IPS-18c (cell line): ENCODE results near the gene NEK9.

Experiments
- H3K4me3 ChIP-seq: 2 replicates; pipeline ENCODE4 v1.7.0; 2013; ENCODE audit warnings: low read depth, mild to moderate bottlenecking, low read length, moderate library complexity; ENCODE audit not compliant: insufficient read depth
- H3K9me3 ChIP-seq: one replicate; pipeline ENCODE4 v1.6.1; 2013; ENCODE audit warnings: mild to moderate bottlenecking, low read length, moderate library complexity; ENCODE audit not compliant: control insufficient read depth, insufficient read depth

The NEK9 gene

GRCh38 chr14:75126121-75126544, 715 bp downstream of the NEK9 start:
- H3K9me3 ChIP-seq, result no peaks in the 10 kb centered on the region
- H3K4me3 ChIP-seq, result peak overlapping the region; percentile 82

GRCh38 chr14:75125617-75126016, 1.2 kb downstream of the NEK9 start:
- H3K4me3 ChIP-seq, result peak overlapping the region; percentile 82
- no peaks in the 10 kb centered on the region for H3K9me3 ChIP-seq

GRCh38 chr14:75123991-75124390, 2.9 kb downstream of the NEK9 start:
- Histone ChIP-seq H3K4me3 (no peak overlapping the region), H3K9me3 (no peaks in the 10 kb centered on the region)

GRCh38 chr14:75121552-75121951, 5.3 kb downstream of the NEK9 start:
- Histone ChIP-seq H3K4me3 (no peak overlapping the region), H3K9me3 (no peaks in the 10 kb centered on the region)

- no peak overlapping the region for H3K4me3 ChIP-seq
- no peaks in the 10 kb centered on the region for H3K9me3 ChIP-seq
These were observed 6.1 kb downstream of the NEK9 start for GRCh38 chr14:75120541-75121291.

- H3K9me3 ChIP-seq, result no peaks in the 10 kb centered on the region
- H3K4me3 ChIP-seq, result no peak overlapping the region
These were observed 7.8 kb downstream of the NEK9 start for GRCh38 chr14:75119056-75119455.

GRCh38 chr14:75113932-75114539, 12.8 kb downstream of the NEK9 start:
- no peak overlapping the region for H3K4me3 ChIP-seq
- no peaks in the 10 kb centered on the region for H3K9me3 ChIP-seq

GRCh38 chr14:75109877-75110276, 17.0 kb downstream of the NEK9 start:
- H3K4me3 ChIP-seq, result no peak overlapping the region

GRCh38 chr14:75107186-75107585, 19.7 kb downstream of the NEK9 start:
- H3K9me3 ChIP-seq, result no peaks in the 10 kb centered on the region
- H3K4me3 ChIP-seq, result no peak overlapping the region

More at GRCh38 chr14:75109877-75110276, 17.0 kb downstream of the NEK9 start:
- no peaks in the 10 kb centered on the region for H3K9me3 ChIP-seq

- Histone ChIP-seq H3K4me3 (no peak overlapping the region), H3K9me3 (no peaks in the 10 kb centered on the region)
These were observed 25.4 kb downstream of the NEK9 start for GRCh38 chr14:75101491-75101890.

GRCh38 chr14:75098682-75099081, 28.2 kb downstream of the NEK9 start:
- H3K9me3 ChIP-seq, result no peaks in the 10 kb centered on the region
- H3K4me3 ChIP-seq, result no peak overlapping the region

GRCh38 chr14:75098212-75098611, 28.6 kb downstream of the NEK9 start:
- no peaks in the 10 kb centered on the region for H3K9me3 ChIP-seq
- H3K4me3 ChIP-seq, result no peak overlapping the region

- H3K9me3 ChIP-seq, result no peaks in the 10 kb centered on the region
- H3K4me3 ChIP-seq, result no peak overlapping the region
These were observed 29.9 kb downstream of the NEK9 start for GRCh38 chr14:75096959-75097358.

- Histone ChIP-seq H3K9me3 (no peaks in the 10 kb centered on the region), H3K4me3 (no peak overlapping the region)
These were observed 31.2 kb downstream of the NEK9 start for GRCh38 chr14:75095690-75096089.

- Histone ChIP-seq H3K4me3 (no peak overlapping the region), H3K9me3 (no peaks in the 10 kb centered on the region)
These were observed 32.0 kb downstream of the NEK9 start for GRCh38 chr14:75094896-75095295.

- Histone ChIP-seq H3K9me3 (no peaks in the 10 kb centered on the region), H3K4me3 (no peak overlapping the region)
These were observed 34.1 kb downstream of the NEK9 start for GRCh38 chr14:75092698-75093097.

- Histone ChIP-seq H3K4me3 (no peak overlapping the region), H3K9me3 (no peaks in the 10 kb centered on the region)
These were observed 35.6 kb downstream of the NEK9 start for GRCh38 chr14:75091251-75091650.

- Histone ChIP-seq H3K4me3 (no peak overlapping the region), H3K9me3 (no peaks in the 10 kb centered on the region)
These were observed 36.5 kb downstream of the NEK9 start for GRCh38 chr14:75090353-75090752.
